ENCODE measurements around the gene SLC25A21.

DNA sequence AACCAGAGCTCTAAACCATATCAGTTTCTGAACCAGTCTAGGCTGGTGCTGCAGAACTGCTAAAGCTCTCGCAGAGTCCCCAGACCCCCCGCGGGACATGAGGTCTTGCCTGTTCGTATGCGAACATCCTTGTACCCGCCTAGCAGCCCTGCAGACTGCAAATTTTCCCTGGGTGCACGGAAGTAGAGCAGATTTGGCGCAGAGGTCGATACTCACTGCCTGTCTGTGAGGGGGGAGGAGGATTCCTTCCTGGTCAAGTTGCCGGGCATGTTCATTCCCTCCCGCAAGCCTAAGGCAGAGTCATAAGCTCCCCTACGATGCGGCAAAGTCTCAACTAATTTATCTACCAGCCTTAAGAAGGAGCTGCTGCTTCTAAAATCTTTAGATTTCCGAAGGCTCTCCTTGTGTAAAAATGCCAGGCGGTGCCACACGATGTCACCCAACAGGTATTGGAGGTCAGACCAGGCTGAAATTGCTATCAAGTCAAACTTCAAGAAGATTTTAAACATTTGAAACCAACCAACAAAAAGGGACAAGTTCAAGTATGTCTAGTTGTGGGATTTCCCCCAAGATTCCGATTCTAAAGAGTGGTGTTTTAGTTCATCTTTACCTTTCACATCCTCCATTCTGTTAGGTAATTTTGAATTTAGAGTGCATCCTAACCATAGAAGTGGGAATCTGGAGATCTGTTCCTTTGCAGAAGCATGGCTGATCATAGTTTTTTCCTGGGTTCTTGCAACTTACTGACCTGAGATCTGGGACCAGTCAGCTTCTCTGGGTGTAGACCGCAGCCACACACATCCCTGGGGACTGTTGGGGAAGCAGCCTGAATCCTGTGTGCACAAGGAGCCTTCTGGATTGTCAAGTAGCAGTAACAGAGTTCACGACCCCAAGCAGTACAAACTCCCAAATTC, 512.3 kb downstream of the SLC25A21 start:
- TF ChIP-seq, protein P1, sequence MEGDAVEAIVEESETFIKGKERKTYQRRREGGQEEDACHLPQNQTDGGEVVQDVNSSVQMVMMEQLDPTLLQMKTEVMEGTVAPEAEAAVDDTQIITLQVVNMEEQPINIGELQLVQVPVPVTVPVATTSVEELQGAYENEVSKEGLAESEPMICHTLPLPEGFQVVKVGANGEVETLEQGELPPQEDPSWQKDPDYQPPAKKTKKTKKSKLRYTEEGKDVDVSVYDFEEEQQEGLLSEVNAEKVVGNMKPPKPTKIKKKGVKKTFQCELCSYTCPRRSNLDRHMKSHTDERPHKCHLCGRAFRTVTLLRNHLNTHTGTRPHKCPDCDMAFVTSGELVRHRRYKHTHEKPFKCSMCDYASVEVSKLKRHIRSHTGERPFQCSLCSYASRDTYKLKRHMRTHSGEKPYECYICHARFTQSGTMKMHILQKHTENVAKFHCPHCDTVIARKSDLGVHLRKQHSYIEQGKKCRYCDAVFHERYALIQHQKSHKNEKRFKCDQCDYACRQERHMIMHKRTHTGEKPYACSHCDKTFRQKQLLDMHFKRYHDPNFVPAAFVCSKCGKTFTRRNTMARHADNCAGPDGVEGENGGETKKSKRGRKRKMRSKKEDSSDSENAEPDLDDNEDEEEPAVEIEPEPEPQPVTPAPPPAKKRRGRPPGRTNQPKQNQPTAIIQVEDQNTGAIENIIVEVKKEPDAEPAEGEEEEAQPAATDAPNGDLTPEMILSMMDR (IDR thresholded peaks at IDR 0.05): no peak
- TF ChIP-seq POLR2A (IDR thresholded peaks at IDR 0.05) (no peak), POLR2AphosphoS5 (IDR thresholded peaks at IDR 0.05) (no peak)

Data from suprapubic skin (tissue), 4 donors.